ENCODE data around the gene DPF3.
A peak's percentile ranks its signal among the peaks of the same experiment; 100 is the strongest.

DPF3 gene

DNA sequence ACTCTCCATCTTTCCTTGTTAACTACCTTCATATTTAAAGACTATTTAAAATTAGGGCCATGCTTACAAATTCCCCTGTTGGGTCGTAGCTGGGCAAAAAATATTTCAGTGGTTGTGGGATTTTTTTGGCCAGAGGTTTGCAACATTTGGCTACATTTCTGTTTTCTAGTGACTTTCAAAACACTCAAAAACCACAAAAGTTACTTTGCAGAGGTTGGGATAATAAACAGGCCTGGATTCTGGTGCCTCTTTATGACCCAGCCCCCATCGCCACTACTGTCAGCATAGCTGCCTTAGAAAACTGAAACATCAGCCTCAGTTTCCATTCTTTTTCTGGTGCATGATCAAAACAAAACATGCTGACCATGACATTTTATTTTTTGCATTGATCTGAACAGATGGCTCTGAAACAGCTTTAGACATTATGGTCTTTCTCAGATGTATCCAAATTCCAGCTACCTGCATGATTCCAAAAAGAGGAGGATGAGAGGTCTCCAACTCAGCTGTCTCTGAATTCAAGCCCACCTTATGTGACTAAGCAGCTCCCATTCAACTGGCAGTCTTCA, 5.2 kb downstream of the DPF3 start:
- Histone ChIP-seq H3K4me2 (ENCODE audit: insufficient read depth, low read length, poor library complexity, severe bottlenecking) (no peak overlapping the region), H3K4me1 (ENCODE audit: control insufficient read depth in 2 of 2, insufficient read depth in 1 of 2, low read depth in 1 of 2, low read length in 2 of 2) (peaks cover 22 to 26% of the 10 kb centered on the region in 2 donors), H3K23ac (ENCODE audit: low read depth, low read length, poor library complexity) (no peak overlapping the region), H4K91ac (ENCODE audit: low read depth, low read length, poor library complexity) (no peak overlapping the region), H3K14ac (ENCODE audit: low read length) (no peak overlapping the region), H3K18ac (ENCODE audit: low read length) (no peak overlapping the region), H3K79me1 (ENCODE audit: low read depth, low read length) (no peaks in the 10 kb centered on the region), H3K36me3 (replicated peaks in 1 of 2; ENCODE audit: control insufficient read depth in 2 of 2, insufficient read depth in 2 of 2, low read length in 2 of 2) (no peaks in the 10 kb centered on the region), H3K27ac (replicated peaks; ENCODE audit: low read length) (no peak overlapping the region), H3K27me3 (ENCODE audit: control insufficient read depth in 3 of 3, insufficient read depth in 3 of 3, low read depth in 1 of 3, low read length in 3 of 3) (peaks cover 6 to 69% (median 31%) of the 10 kb centered on the region in 3 experiments), H2BK120ac (ENCODE audit: low read depth, low read length) (no peak overlapping the region), H2BK12ac (ENCODE audit: low read length) (no peak overlapping the region), H3K4me3 (ENCODE audit: low read length in 2 of 2) (no peak overlapping the region), H2BK5ac (ENCODE audit: low read length) (no peak overlapping the region), H3K9me3 (replicated peaks in 1 of 2; ENCODE audit: control insufficient read depth in 2 of 2, insufficient read depth in 1 of 2, low read depth in 1 of 2, low read length in 2 of 2) (no peaks in the 10 kb centered on the region), H4K8ac (ENCODE audit: low read depth, low read length) (no peak overlapping the region), H3K4ac (ENCODE audit: low read length) (no peak overlapping the region), H2BK15ac (ENCODE audit: low read length) (no peak overlapping the region), H3K9ac (ENCODE audit: low read depth, low read length, poor library complexity) (no peak overlapping the region), H2AFZ (ENCODE audit: low read length) (no peak overlapping the region), H2AK5ac (ENCODE audit: low read depth, low read length) (no peak overlapping the region)
- WGBS, 2 donors (ENCODE audit: extremely low coverage in 2 of 2, insufficient read length in 2 of 2, insufficient replicate concordance in 1 of 2), result no CpG with 5 or more reads among the region's 2 CpGs
- DNase-seq (ENCODE audit: low spot score), result no peak

GRCh38 chr14:72888192-72888591, 5.7 kb downstream of the DPF3 start:
- Histone ChIP-seq H2BK120ac (ENCODE audit: low read depth, low read length) (no peak overlapping the region), H3K36me3 (replicated peaks in 1 of 2; ENCODE audit: control insufficient read depth in 2 of 2, insufficient read depth in 2 of 2, low read length in 2 of 2) (no peaks in the 10 kb centered on the region), H3K4me1 (ENCODE audit: control insufficient read depth in 2 of 2, insufficient read depth in 1 of 2, low read depth in 1 of 2, low read length in 2 of 2) (peaks cover 22 to 26% of the 10 kb centered on the region in 2 donors), H2BK5ac (ENCODE audit: low read length) (no peak overlapping the region), H3K4ac (ENCODE audit: low read length) (no peak overlapping the region), H3K79me1 (ENCODE audit: low read depth, low read length) (no peaks in the 10 kb centered on the region), H3K23ac (ENCODE audit: low read depth, low read length, poor library complexity) (no peak overlapping the region), H2AK5ac (ENCODE audit: low read depth, low read length) (no peak overlapping the region), H3K4me3 (ENCODE audit: low read length in 2 of 2) (no peak overlapping the region), H3K4me2 (ENCODE audit: insufficient read depth, low read length, poor library complexity, severe bottlenecking) (no peak overlapping the region), H2BK15ac (ENCODE audit: low read length) (no peak overlapping the region), H3K9me3 (replicated peaks in 1 of 2; ENCODE audit: control insufficient read depth in 2 of 2, insufficient read depth in 1 of 2, low read depth in 1 of 2, low read length in 2 of 2) (no peaks in the 10 kb centered on the region), H3K27me3 (ENCODE audit: control insufficient read depth in 3 of 3, insufficient read depth in 3 of 3, low read depth in 1 of 3, low read length in 3 of 3) (peaks cover 6 to 68% (median 28%) of the 10 kb centered on the region in 3 experiments), H2BK12ac (ENCODE audit: low read length) (no peak overlapping the region), H2AFZ (ENCODE audit: low read length) (no peak overlapping the region), H3K18ac (ENCODE audit: low read length) (no peak overlapping the region), H3K9ac (ENCODE audit: low read depth, low read length, poor library complexity) (no peak overlapping the region), H3K14ac (ENCODE audit: low read length) (no peak overlapping the region), H3K27ac (replicated peaks; ENCODE audit: low read length) (no peak overlapping the region), H4K91ac (ENCODE audit: low read depth, low read length, poor library complexity) (no peak overlapping the region), H4K8ac (ENCODE audit: low read depth, low read length) (no peak overlapping the region)
- no CpG with 5 or more reads among the region's 2 CpGs for WGBS, 2 donors (ENCODE audit: extremely low coverage in 2 of 2, insufficient read length in 2 of 2, insufficient replicate concordance in 1 of 2)
- DNase-seq (ENCODE audit: low spot score), result no peak

DNA sequence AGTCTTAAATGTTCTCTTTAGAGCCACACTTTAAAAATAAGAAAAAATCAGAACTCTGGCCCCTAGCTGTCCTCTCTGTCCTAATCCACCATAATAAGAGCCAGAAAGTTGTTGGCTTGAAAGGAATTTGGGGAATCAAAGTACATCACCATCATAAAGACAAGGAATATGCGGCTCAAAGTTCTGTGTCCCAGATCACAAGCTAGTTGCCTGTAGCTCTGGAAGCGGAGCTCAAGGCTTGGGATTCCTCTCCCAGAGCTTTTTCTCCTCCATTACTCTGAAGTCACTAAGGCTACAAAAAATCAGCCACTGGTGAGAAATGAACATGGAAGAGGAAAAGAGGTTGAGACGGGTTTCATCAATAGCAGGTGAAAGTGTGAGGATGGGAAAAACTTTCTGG, 6.4 kb downstream of the DPF3 start:
- no CpG with 5 or more reads among the region's 3 CpGs for WGBS, 2 donors (ENCODE audit: extremely low coverage in 2 of 2, insufficient read length in 2 of 2, insufficient replicate concordance in 1 of 2)
- peaks cover 4 to 62% (median 21%) of the 10 kb centered on the region in 3 experiments for H3K27me3 ChIP-seq (ENCODE audit: control insufficient read depth in 3 of 3, insufficient read depth in 3 of 3, low read depth in 1 of 3, low read length in 3 of 3)
- H3K4me1 ChIP-seq (ENCODE audit: control insufficient read depth in 2 of 2, insufficient read depth in 1 of 2, low read depth in 1 of 2, low read length in 2 of 2), result peaks cover 20 to 21% of the 10 kb centered on the region in 2 donors

DNA sequence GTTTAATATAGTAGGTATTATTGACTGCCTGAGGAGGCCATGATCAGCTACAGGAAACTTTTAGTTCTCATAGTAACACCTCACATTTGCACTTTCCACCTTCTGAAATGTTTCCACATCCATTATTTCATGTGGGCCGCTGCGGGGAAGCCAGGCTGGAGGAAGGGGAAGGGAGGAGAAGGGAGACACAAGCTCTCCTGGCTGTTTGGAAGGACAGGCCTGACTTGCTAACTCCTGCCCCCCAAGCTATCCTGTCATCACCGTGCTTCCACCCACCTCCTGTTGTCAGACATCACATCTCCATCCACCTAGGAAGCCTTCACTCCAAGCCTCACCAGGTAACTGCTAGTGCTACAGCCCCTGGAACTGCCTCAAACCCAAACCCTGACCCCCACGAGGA, 9.5 kb downstream of the DPF3 start:
- Histone ChIP-seq H4K91ac (ENCODE audit: low read depth, low read length, poor library complexity) (no peak overlapping the region), H3K14ac (ENCODE audit: low read length) (peak overlapping the region; percentile 91), H3K9me3 (replicated peaks in 1 of 2; ENCODE audit: control insufficient read depth in 2 of 2, insufficient read depth in 1 of 2, low read depth in 1 of 2, low read length in 2 of 2) (no peaks in the 10 kb centered on the region), H3K23ac (ENCODE audit: low read depth, low read length, poor library complexity) (no peak overlapping the region), H3K27ac (replicated peaks; ENCODE audit: low read length) (no peak overlapping the region), H3K4me1 (ENCODE audit: control insufficient read depth in 2 of 2, insufficient read depth in 1 of 2, low read depth in 1 of 2, low read length in 2 of 2) (peaks cover 0 to 5% of the 10 kb centered on the region in 2 donors), H3K4me3 (ENCODE audit: low read length in 2 of 2) (no peak overlapping the region), H3K9ac (ENCODE audit: low read depth, low read length, poor library complexity) (no peak overlapping the region), H3K79me1 (ENCODE audit: low read depth, low read length) (no peaks in the 10 kb centered on the region), H4K8ac (ENCODE audit: low read depth, low read length) (no peak overlapping the region), H2BK120ac (ENCODE audit: low read depth, low read length) (no peak overlapping the region), H2BK5ac (ENCODE audit: low read length) (no peak overlapping the region), H3K18ac (ENCODE audit: low read length) (no peak overlapping the region), H2BK12ac (ENCODE audit: low read length) (no peak overlapping the region), H3K36me3 (replicated peaks in 1 of 2; ENCODE audit: control insufficient read depth in 2 of 2, insufficient read depth in 2 of 2, low read length in 2 of 2) (no peaks in the 10 kb centered on the region), H3K4me2 (ENCODE audit: insufficient read depth, low read length, poor library complexity, severe bottlenecking) (no peak overlapping the region), H3K4ac (ENCODE audit: low read length) (no peak overlapping the region), H2AK5ac (ENCODE audit: low read depth, low read length) (no peak overlapping the region), H2BK15ac (ENCODE audit: low read length) (no peak overlapping the region), H3K27me3 (ENCODE audit: control insufficient read depth in 3 of 3, insufficient read depth in 3 of 3, low read depth in 1 of 3, low read length in 3 of 3) (peaks cover 0 to 30% (median 0%) of the 10 kb centered on the region in 3 experiments), H2AFZ (ENCODE audit: low read length) (no peak overlapping the region)
- no CpG with 5 or more reads among the region's 4 CpGs for WGBS, 2 donors (ENCODE audit: extremely low coverage in 2 of 2, insufficient read length in 2 of 2, insufficient replicate concordance in 1 of 2)
- DNase-seq (ENCODE audit: low spot score), result no peak

More for the DNA sequence above, 6.4 kb downstream of the DPF3 start:
- Histone ChIP-seq H3K4me3 (ENCODE audit: low read length in 2 of 2) (no peak overlapping the region), H3K23ac (ENCODE audit: low read depth, low read length, poor library complexity) (no peak overlapping the region), H4K8ac (ENCODE audit: low read depth, low read length) (no peak overlapping the region), H4K91ac (ENCODE audit: low read depth, low read length, poor library complexity) (no peak overlapping the region), H2BK120ac (ENCODE audit: low read depth, low read length) (no peak overlapping the region), H2BK12ac (ENCODE audit: low read length) (no peak overlapping the region), H3K4me2 (ENCODE audit: insufficient read depth, low read length, poor library complexity, severe bottlenecking) (no peak overlapping the region), H2BK5ac (ENCODE audit: low read length) (no peak overlapping the region), H3K18ac (ENCODE audit: low read length) (no peak overlapping the region), H2AFZ (ENCODE audit: low read length) (no peak overlapping the region), H3K9ac (ENCODE audit: low read depth, low read length, poor library complexity) (no peak overlapping the region), H2BK15ac (ENCODE audit: low read length) (no peak overlapping the region), H3K79me1 (ENCODE audit: low read depth, low read length) (no peaks in the 10 kb centered on the region), H3K14ac (ENCODE audit: low read length) (no peak overlapping the region), H3K4ac (ENCODE audit: low read length) (no peak overlapping the region), H3K27ac (replicated peaks; ENCODE audit: low read length) (no peak overlapping the region), H3K36me3 (replicated peaks in 1 of 2; ENCODE audit: control insufficient read depth in 2 of 2, insufficient read depth in 2 of 2, low read length in 2 of 2) (no peaks in the 10 kb centered on the region), H3K9me3 (replicated peaks in 1 of 2; ENCODE audit: control insufficient read depth in 2 of 2, insufficient read depth in 1 of 2, low read depth in 1 of 2, low read length in 2 of 2) (no peaks in the 10 kb centered on the region), H2AK5ac (ENCODE audit: low read depth, low read length) (no peak overlapping the region)
- DNase-seq (ENCODE audit: low spot score), result no peak

Measured in neuronal stem cell (in vitro differentiated cells).